ENCODE measurements around the gene DUSP19.

DUSP19 gene

GRCh38 chr2:183049420-183049819, 29.1 kb upstream of the DUSP19 start:
- TF ChIP-seq, protein P1, sequence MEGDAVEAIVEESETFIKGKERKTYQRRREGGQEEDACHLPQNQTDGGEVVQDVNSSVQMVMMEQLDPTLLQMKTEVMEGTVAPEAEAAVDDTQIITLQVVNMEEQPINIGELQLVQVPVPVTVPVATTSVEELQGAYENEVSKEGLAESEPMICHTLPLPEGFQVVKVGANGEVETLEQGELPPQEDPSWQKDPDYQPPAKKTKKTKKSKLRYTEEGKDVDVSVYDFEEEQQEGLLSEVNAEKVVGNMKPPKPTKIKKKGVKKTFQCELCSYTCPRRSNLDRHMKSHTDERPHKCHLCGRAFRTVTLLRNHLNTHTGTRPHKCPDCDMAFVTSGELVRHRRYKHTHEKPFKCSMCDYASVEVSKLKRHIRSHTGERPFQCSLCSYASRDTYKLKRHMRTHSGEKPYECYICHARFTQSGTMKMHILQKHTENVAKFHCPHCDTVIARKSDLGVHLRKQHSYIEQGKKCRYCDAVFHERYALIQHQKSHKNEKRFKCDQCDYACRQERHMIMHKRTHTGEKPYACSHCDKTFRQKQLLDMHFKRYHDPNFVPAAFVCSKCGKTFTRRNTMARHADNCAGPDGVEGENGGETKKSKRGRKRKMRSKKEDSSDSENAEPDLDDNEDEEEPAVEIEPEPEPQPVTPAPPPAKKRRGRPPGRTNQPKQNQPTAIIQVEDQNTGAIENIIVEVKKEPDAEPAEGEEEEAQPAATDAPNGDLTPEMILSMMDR (IDR thresholded peaks at IDR 0.05; ENCODE audit: extremely low read depth, missing control alignments) = no peak

DNA sequence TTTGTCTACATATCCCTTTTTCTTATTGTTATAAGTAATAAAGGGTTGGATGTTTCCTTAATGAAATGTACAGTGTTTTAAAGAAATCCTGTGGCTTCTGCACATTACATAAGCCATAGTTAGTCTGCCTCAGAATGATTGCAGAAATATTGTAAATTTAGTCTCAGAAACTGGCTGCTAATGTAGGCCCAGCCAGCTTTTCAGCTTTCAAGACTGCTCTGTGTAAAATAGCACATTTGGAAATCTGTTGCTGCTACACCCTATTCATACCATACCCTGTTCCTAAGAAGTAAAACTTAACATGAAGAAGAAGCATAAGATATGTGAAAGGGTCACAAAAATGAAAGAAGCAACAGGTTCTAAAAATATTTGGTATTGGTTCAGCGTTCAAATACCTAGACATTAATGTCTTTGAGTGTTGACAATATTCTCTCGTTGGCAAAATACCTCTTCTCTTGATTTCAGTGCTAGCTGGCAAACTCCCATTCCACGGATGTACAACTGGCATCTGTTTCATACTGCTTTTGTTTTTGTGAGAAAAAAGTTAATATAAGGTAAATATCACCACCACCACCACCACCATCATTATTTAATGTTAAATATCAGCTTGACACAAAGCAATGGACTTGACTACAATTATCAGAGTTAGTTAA, 21.1 kb upstream of the DUSP19 start:
- TF ChIP-seq, protein P1 (IDR thresholded peaks at IDR 0.05; ENCODE audit: extremely low read depth, missing control alignments) = no peak
- no peak for DNase-seq (ENCODE audit: low spot score)

More at GRCh38 chr2:183049420-183049819, 29.1 kb upstream of the DUSP19 start:
- DNase-seq (ENCODE audit: low spot score) = no peak

DNA sequence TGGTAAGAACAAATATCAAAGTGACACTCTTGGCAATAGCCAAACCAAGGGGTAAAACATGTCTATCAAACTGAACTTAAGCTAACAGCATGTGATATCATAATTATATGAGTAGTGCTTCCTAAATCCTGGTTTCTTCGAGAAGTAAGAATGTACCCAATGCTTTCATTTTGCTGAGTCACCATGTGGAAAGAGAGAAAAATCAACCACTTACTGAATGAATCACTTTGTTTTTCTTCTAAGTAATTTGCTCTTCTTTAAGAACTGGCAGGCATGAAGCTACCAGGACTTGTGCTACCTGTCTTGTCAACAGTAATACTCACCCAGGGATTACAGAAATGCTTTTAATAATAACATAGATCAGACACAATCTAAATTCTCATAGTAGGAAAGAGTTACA, 19.0 kb upstream of the DUSP19 start:
- no peak for DNase-seq (ENCODE audit: low spot score)
- TF ChIP-seq, protein P1 (IDR thresholded peaks at IDR 0.05; ENCODE audit: extremely low read depth, missing control alignments) = no peak

- DNase-seq (ENCODE audit: low spot score) = no peak
- TF ChIP-seq, protein P1 (IDR thresholded peaks at IDR 0.05; ENCODE audit: extremely low read depth, missing control alignments) = no peak
Observed at GRCh38 chr2:183060571-183061231, 17.8 kb upstream of the DUSP19 start.

GRCh38 chr2:183063083-183063482, 15.5 kb upstream of the DUSP19 start:
- TF ChIP-seq, protein P1 (IDR thresholded peaks at IDR 0.05; ENCODE audit: extremely low read depth, missing control alignments) = no peak
- peak; percentile 63 for DNase-seq (ENCODE audit: low spot score)

GRCh38 chr2:183068561-183068960, 10.0 kb upstream of the DUSP19 start:
- DNase-seq (ENCODE audit: low spot score) = no peak
- TF ChIP-seq, protein P1 (IDR thresholded peaks at IDR 0.05; ENCODE audit: extremely low read depth, missing control alignments) = no peak

- no peak for DNase-seq (ENCODE audit: low spot score)
- TF ChIP-seq, protein P1 (IDR thresholded peaks at IDR 0.05; ENCODE audit: extremely low read depth, missing control alignments) = no peak
Observed at GRCh38 chr2:183069174-183069573, 9.4 kb upstream of the DUSP19 start.
